Pons (tissue), 1 donor: ENCODE data around the gene KRTAP1-1.
"Not testable (repeated sequence)": the region's sequence is repeated elsewhere in the genome, so short reads cannot be mapped to it uniquely, and the experiment has no call there.

Source experiments
- DNase-seq: peaks from one replicate; pipeline ENCODE4 v3.0.0-alpha.2; 2016; ENCODE audit warnings: low spot score

The KRTAP1-1 gene

DNA sequence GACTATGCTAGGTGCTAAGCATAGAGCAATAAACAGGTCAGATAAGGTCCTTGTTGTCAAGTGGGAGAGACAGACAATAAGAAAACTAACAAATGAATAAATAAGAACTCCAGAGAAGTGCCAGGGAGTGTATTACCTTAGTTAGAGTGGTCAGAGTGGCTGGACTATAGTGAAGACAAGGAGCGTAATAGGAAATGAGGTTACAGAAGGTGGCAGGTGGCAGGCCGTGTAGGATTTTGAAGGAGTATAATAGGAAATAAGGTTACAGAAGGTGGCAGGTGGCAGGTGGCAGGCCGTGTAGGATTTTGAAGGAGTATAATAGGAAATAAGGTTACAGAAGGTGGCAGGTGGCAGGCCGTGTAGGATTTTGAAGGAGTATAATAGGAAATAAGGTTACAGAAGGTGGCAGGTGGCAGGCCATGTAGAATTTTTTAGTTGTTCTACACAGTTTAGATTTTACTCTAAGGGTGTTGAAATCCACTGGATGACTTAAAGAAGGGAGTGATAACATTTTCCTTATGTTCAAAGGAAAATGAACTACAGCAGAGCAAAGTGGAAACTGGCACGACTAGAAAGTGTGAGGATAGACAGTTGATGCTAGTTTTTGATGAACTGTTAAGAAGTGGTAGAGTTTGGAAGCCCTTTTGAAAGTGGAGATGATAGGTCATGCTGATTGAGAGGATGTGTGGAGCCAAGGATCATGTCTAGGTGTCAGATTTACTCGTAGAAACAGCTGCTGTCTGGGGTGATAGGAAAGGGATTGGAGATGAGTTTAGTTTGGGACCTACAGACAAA, 28.7 kb downstream of the KRTAP1-1 start:
- no peak for DNase-seq

DNA sequence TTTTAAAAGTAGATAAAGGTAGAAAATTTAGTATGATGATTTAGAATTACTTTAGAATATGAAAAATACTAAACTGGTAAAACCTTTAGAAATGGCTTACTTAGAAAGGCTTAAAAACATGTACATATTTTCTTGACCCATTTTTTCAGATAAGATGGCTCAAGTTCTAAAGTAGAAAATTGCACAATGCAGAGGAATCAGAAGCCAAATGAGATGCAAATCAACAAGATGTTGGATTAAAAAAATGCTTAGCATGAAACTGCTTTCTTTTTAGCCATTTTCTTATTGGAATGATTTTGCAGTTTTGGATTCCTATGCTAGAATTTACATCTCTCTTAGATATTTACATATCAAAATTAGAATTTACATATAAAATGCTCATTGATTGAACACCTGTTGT, 30.8 kb downstream of the KRTAP1-1 start:
- DNase-seq, result no peak

DNA sequence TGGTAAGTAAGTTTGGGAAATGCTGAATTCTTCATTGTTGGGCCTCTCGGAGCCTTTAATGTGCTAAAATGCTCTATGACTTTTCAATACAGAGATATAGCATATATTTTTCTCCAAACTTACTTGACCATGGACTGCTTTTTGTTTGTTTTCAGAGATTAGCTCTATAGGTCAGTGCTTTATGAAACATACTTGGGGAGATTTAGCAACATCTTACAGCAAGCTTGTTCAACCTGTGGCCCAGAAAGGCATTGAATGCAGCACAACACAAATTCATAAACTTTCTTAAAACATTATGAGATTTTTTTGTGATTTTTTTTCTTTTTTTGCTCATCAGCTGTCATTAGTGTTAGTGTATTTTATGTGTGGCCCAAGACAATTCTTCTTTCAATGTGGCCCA, 31.3 kb downstream of the KRTAP1-1 start:
- DNase-seq, result no peak

DNA sequence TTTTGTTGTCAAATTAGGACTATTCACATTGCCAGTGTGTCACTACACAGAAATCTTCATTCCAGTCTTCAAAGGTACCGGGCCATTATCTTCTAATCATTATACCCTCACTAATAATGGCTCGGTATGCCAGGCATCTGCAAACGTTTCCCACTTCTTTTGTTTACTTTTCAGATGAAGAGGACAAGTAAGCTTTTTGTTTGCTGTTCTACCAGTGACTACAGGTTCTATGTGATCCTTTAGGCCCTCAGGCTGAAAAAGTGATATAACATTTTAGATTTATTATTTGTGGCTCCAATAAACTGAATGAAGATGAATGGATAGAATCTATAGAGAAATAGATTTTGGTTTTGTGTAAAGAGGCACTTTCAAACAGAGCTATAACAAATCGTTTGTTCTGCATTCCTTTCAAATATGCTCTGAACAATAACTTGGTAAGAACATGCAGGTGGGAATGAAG, 31.9 kb downstream of the KRTAP1-1 start:
- no peak for DNase-seq

DNA sequence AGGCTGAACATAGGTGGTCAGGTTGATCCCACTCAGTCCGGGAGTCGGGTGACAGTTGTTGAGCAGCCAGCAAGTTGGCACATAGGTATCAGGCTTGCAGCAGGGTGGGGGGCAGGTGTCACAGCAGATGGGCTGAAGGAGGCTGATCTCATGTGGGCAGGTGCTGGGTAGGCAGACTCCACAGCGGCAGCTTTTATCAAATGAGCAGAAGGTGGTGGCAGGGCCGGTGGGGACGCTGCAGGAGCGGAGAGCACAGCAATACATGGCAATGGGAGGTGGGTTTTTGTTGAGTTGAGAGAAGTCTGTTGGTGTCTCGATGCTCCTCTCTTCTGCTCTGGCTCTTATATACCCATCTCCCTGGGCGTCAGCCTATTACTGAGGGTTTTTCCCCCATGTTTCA, 32.4 kb downstream of the KRTAP1-1 start, which contains the start of gene KRTAP3-1:
KRTAP3-1 (minus strand) TSS at position 318 of the 400 bp plus-strand sequence; CDS start at position 264, 54 bp downstream.
- no peak for DNase-seq

DNA sequence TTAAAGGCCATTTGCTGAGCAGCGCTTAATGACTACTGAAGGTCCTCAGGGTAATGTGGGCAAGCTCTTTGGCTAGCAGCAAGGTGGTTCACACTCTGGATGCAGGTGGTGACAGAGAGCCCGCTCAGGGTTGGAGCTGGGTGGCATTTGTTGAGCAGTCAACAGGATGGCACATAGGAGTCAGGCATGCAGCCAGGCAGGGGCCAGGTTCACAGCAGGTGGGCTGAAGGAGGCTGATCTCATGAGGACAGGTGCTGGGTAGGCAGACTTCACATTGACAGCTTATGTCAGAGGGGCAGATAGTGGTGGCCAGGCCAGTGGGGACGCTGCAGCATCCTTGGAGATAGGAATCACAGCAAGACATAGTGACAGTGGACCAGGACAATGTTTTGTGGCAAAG, 36.9 kb downstream of the KRTAP1-1 start:
- DNase-seq, result no peak

DNA sequence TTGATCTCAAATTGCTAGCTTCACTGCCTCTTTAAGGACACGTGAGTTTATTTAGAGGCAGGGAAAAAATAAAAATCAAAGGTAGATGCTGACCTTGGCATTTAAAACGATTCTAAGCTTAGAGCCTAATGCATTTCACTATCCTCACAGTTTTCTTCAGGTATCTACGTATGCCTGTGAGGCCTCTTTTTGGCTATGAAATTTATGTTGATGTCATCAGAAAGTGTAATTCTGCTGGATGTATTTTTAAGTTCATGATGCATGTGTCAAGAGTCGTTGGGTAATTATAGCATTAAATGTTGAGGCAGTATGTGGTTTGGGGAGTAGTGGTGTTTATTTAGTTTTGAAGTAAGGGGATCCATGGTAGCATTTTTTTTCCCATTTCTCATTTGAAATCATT, 37.3 kb downstream of the KRTAP1-1 start:
- DNase-seq, result no peak

DNA sequence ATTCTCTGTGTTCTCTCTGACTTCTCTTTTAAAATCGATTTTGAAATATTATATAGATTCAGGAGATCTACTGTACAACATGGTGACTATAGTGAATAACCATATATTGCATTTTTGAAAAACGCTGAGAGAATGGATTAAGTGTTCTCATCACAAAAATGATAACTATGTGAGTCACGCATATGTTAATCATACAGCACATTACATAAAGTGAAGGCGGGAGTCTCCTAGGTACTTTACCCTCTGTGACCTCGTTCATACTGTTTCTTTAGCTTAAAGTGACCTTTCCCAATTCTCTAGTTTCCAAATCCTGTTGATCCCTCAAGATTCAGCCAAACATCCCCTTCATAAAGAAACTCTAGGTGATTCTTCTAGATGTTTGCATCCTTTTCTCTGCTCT, 38.4 kb downstream of the KRTAP1-1 start:
- no peak for DNase-seq

DNA sequence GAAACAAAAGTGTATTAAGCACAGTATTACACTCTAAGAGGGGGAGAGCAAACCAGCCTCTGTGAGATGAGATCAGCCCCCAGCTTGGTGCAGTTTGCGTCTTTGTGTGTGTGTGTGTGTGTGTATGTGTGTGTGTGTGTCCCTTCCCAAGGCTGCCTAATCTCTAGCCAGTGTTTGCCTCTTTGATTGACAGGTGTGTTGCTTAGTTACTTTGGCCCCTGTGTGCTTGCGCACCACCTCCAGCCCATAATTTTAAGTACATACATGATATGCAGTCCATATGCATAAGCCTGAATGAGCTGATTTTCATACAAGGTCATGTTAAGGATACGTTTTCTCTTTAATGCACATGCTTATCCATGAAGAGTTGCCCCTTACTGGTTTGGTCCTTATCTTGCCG, 39.5 kb downstream of the KRTAP1-1 start:
- DNase-seq, result no peak

DNA sequence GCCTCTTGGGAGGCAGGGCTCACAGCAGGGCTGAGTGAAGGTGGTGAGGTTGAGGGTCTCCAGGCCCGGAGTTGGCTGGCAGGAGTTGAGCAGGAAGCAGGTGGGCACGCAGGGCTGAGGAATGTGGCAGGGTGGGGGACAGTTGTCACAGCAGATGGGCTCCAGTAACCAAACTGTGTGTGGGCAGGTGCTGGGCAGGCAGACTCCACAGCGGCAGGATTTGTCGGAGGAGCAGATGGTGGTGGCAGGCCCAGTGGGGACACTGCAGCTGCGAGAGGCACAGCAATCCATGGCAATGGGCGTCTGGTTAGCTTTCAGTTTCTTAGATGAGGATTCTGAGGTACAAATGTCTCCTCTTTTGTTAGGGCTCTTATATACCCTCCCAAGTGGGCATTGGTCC, 41.7 kb downstream of the KRTAP1-1 start, which contains the start of gene KRTAP3-2:
KRTAP3-2 (minus strand) TSS at position 344 of the 400 bp plus-strand sequence; CDS start at position 291, 53 bp downstream.
- DNase-seq, result not testable (repeated sequence)

DNA sequence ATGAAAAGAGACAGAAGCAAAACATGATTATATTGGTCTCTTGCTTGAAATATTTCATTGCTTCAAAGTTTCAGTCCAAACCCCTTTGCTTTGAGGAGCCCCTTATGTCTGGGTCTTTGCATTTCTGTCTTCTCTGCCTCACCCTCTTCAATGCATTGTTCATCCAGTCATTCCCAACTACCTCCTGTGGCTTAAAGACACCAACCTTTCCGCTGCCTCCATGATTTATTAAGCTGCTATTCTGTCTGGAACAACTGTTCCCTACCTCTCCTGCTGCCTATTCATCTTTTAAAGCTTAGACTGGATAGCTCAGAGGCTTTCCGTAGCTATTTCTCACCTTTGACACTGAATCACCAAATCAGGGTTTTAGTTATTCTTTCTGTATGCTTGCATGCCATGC, 43.9 kb downstream of the KRTAP1-1 start:
- DNase-seq, result no peak

DNA sequence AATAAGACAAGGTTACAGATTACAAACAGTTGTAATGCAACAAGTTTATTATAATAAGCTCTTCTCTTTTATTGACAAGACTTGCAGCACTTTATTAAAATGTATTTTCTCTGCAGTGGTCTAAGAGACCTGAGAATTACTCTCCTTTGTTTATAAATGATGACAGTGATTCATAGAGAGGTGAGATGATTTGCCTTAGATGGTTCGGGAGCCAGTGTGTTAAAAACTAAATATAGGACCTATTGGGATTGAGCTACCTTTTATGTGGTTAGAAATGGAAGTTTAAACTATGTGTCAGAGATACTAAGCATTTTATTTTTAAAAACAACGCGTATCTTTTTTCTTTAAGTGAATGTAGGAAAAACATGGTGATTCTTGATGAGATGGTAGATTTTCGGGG, 44.4 kb downstream of the KRTAP1-1 start:
- no peak for DNase-seq

DNA sequence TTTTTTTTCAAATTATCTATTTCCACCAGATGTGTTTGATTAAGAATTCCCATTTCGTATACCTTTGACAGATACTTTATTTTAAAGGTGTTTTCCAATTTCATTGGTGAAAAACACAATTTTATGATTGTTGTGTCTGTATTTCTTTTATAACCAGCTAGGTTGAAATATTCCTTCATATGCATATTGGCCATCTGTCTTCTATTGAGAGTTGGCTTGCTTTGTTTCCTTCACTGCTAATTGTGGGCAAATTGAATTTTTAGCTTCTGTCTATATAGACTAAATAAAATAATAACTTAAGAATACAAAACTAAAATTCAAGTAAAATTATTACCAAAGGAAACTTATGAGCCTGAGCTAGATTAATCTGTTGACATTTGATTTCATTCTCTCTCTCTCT, 46.1 kb downstream of the KRTAP1-1 start:
- no peak for DNase-seq

DNA sequence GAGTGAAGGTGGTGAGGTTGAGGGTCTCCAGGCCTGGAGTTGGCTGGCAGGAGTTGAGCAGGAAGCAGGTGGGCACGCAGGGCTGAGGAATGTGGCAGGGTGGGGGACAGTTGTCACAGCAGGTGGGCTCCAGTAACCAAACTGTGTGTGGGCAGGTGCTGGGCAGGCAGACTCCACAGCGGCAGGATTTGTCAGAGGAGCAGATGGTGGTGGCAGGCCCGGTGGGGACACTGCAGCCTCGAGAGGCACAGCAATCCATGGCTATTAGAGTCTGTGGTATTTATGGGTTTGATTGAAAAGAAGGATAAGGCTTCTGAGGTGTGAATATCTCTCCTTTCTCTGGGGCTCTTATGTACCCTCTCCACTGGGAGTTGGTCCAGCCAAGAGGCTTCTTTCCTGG, 47.4 kb downstream of the KRTAP1-1 start, which contains the start of gene KRTAP3-3:
KRTAP3-3 (minus strand) TSS at position 326 of the 400 bp plus-strand sequence; CDS start at position 259, 67 bp downstream.
- no peak for DNase-seq

DNA sequence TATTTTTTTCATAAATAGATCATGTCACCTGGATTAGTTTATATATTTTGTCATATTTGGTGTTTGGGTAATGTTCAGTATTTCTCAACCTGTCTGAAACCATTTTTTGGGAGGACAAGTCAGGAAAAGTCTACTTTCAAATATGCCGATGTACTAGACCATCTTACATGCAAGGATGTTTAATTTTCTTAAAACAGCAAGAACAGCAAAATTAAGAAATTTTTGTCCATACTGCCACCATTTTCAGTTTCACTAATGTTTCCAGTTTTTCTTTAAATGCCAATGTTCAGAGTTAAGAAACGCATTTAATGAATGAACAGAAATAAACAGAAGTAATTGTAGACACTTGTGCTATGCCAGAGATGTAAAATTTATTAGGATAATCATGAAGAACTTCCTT, 48.2 kb downstream of the KRTAP1-1 start:
- DNase-seq, result no peak

DNA sequence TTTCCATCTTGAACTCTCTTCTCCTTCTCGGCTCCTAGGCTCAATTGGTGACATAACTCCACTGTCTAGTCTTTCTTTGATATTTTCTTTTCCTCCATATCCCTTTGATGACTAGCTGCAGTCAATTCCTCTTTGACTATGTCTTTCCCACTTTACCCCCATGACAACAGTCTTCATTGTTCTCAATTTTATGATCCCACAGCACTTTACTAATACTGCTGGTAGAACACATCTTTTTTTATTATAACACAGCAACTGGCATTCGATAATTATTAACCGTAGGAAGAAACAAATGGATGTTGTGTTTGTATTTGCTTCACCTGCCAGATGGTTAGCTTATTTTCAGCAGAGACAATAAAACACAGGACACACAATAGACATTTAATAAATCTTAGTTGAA, 48.6 kb downstream of the KRTAP1-1 start:
- no peak for DNase-seq
